Measurements from ENCODE around the gene RRAD.

DNA sequence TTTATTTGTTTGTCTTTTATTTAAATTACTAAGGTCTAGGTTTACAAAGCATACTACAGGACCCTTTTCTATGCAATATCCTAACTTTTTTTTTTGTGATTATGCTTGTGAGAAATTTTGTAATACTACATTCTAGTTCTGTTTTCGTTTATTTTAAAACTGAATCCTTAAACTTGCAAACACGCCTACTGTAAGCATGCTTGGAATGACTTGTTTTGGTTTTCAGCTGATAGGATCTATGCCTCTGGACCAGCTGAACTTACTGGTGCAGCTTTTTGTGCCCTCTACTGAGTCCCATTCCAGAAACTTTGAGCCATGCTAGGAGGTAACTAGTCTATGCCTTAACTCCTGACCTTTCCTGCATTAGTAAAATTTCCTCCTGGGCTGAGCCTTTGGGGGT, 39.0 kb downstream of the RRAD start:
- TF ChIP-seq, protein P1, sequence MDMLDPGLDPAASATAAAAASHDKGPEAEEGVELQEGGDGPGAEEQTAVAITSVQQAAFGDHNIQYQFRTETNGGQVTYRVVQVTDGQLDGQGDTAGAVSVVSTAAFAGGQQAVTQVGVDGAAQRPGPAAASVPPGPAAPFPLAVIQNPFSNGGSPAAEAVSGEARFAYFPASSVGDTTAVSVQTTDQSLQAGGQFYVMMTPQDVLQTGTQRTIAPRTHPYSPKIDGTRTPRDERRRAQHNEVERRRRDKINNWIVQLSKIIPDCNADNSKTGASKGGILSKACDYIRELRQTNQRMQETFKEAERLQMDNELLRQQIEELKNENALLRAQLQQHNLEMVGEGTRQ (IDR thresholded peaks at IDR 0.05), result no peak
- TF ChIP-seq, protein P2, sequence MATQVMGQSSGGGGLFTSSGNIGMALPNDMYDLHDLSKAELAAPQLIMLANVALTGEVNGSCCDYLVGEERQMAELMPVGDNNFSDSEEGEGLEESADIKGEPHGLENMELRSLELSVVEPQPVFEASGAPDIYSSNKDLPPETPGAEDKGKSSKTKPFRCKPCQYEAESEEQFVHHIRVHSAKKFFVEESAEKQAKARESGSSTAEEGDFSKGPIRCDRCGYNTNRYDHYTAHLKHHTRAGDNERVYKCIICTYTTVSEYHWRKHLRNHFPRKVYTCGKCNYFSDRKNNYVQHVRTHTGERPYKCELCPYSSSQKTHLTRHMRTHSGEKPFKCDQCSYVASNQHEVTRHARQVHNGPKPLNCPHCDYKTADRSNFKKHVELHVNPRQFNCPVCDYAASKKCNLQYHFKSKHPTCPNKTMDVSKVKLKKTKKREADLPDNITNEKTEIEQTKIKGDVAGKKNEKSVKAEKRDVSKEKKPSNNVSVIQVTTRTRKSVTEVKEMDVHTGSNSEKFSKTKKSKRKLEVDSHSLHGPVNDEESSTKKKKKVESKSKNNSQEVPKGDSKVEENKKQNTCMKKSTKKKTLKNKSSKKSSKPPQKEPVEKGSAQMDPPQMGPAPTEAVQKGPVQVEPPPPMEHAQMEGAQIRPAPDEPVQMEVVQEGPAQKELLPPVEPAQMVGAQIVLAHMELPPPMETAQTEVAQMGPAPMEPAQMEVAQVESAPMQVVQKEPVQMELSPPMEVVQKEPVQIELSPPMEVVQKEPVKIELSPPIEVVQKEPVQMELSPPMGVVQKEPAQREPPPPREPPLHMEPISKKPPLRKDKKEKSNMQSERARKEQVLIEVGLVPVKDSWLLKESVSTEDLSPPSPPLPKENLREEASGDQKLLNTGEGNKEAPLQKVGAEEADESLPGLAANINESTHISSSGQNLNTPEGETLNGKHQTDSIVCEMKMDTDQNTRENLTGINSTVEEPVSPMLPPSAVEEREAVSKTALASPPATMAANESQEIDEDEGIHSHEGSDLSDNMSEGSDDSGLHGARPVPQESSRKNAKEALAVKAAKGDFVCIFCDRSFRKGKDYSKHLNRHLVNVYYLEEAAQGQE (IDR thresholded peaks at IDR 0.05), result no peak
- TF ChIP-seq, protein P3, sequence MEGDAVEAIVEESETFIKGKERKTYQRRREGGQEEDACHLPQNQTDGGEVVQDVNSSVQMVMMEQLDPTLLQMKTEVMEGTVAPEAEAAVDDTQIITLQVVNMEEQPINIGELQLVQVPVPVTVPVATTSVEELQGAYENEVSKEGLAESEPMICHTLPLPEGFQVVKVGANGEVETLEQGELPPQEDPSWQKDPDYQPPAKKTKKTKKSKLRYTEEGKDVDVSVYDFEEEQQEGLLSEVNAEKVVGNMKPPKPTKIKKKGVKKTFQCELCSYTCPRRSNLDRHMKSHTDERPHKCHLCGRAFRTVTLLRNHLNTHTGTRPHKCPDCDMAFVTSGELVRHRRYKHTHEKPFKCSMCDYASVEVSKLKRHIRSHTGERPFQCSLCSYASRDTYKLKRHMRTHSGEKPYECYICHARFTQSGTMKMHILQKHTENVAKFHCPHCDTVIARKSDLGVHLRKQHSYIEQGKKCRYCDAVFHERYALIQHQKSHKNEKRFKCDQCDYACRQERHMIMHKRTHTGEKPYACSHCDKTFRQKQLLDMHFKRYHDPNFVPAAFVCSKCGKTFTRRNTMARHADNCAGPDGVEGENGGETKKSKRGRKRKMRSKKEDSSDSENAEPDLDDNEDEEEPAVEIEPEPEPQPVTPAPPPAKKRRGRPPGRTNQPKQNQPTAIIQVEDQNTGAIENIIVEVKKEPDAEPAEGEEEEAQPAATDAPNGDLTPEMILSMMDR (IDR thresholded peaks at IDR 0.05), result no peak
- TF ChIP-seq KDM1A (IDR thresholded peaks at IDR 0.05; ENCODE audit: low read depth) (no peak), POLR2A (IDR thresholded peaks at IDR 0.05; ENCODE audit: low read length) (no peak), HOXB13 (CRISPR knock-in tag; IDR thresholded peaks at IDR 0.05; ENCODE audit: low read depth) (no peak), RAD21 (conservative IDR thresholded peaks at IDR 0.05 in 1 of 2, IDR thresholded peaks at IDR 0.05 in 1 of 2) (no peak)
- TF ChIP-seq, protein P4, sequence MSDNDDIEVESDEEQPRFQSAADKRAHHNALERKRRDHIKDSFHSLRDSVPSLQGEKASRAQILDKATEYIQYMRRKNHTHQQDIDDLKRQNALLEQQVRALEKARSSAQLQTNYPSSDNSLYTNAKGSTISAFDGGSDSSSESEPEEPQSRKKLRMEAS (IDR thresholded peaks at IDR 0.05), result no peak
